HepG2 (cell line): Measurements from ENCODE around the gene SLC1A6. TPM values are rescaled to one million over a fixed set of nuclear protein-coding genes. Genes with fewer than 3 reads are reported as not detected.
"Not testable (repeated sequence)": the region's sequence is repeated elsewhere in the genome, so short reads cannot be mapped to it uniquely, and the experiment has no call there.

ENCODE experiments used
- ATAC-seq: fragments of 200-7000 bp; cut with Tn5 transposase; 3 replicates; pipeline ENCODE4 v1.9.1; 2020; ENCODE audit warnings: mild to moderate bottlenecking, moderate library complexity
- BruUV-seq: library from RNA; stranded (reverse); fragments of 400-500 nt; replicated peaks from 2 replicates; lab custom pipeline; 2021; lab: Mats Ljungman, UMichigan
- CTCF ChIA-PET: fragments of 300-600 bp; formaldehyde crosslinking; extraction: SDS; loops from one replicate; lab custom pipeline; 2021; ENCODE audit warnings: low total read pairs, inconsistent platforms, low intra/inter-chr PET ratio; lab: Yijun Ruan, JAX
- POLR2A ChIA-PET: fragments of 350-600 bp; sonication (Branson Sonifier 250); formaldehyde crosslinking; loops from one replicate; lab custom pipeline; 2020; ENCODE audit warnings: antibody characterized with exemption, inconsistent platforms; lab: Yijun Ruan, JAX
- DNase-seq: peaks from one replicate; pipeline ENCODE4 v3.0.0-alpha.2; 2015; ENCODE audit warnings: low spot score
- FAIRE-seq: peaks from 3 replicates; lab custom pipeline; 2011; peaks lifted over from hg19 to GRCh38; lab: Jason Lieb, UNC
- H2AFZ ChIP-seq: one replicate; pipeline ENCODE4 v1.6.1; 2011; ENCODE audit warnings: low read length, inconsistent platforms
- H3K27ac ChIP-seq: fragments of 300-600 bp; 3 replicates; pipeline ENCODE4 v1.8.0; 2011; ENCODE audit warnings: mixed run types, mild to moderate bottlenecking, mixed read lengths, low read length, inconsistent platforms; ENCODE audit not compliant: insufficient read depth; ENCODE audit errors: extremely low read length
- H3K27me3 ChIP-seq, 2 experiments: fragments of 200-600 bp in 1 of 2; 2 replicates in 1 of 2; 3 replicates in 1 of 2; pipeline versions ENCODE4 v1.6.0 to v1.8.0; 2011; ENCODE audit warnings: low read length in 2 of 2, mild to moderate bottlenecking in 2 of 2, moderate library complexity in 2 of 2, inconsistent platforms in 1 of 2; ENCODE audit not compliant: insufficient read depth in 2 of 2, control insufficient read depth in 1 of 2
- H3K36me3 ChIP-seq, 2 experiments: fragments of 200-600 bp in 1 of 2; replicated peaks in 1 of 2; 2 replicates in 1 of 2; 3 replicates in 1 of 2; pipeline versions ENCODE4 v1.5.1 to v1.8.0; 2011; ENCODE audit warnings: low read length in 2 of 2, inconsistent platforms in 1 of 2; ENCODE audit not compliant: insufficient read depth in 2 of 2, control insufficient read depth in 1 of 2
- H3K4me1 ChIP-seq: 2 replicates; pipeline ENCODE4 v1.5.1; 2012; ENCODE audit warnings: low read length, inconsistent platforms; ENCODE audit not compliant: insufficient read depth
- H3K4me2 ChIP-seq: 2 replicates; pipeline ENCODE4 v1.6.0; 2011; ENCODE audit warnings: low read depth, low read length, inconsistent platforms
- H3K4me3 ChIP-seq, 3 experiments: fragments of 200-600 bp in 1 of 3; sonication (generic), shearing (Covaris generic) in 1 of 3; replicated peaks in 1 of 3; 2 replicates each; pipeline ENCODE4 v1.5.1; 2011 to 2016; ENCODE audit warnings: low read length in 3 of 3, inconsistent platforms in 2 of 3, low read depth in 2 of 3, mild to moderate bottlenecking in 2 of 3, control low read depth in 1 of 3, mixed read lengths in 1 of 3; ENCODE audit not compliant: insufficient read depth in 1 of 3
- H3K79me2 ChIP-seq: one replicate; pipeline ENCODE4 v1.6.1; 2011; ENCODE audit warnings: low read length, inconsistent platforms; ENCODE audit not compliant: insufficient read depth
- H3K9ac ChIP-seq: 2 replicates; pipeline ENCODE4 v1.6.0; 2011; ENCODE audit warnings: mild to moderate bottlenecking, low read depth, low read length, inconsistent platforms; ENCODE audit not compliant: insufficient read depth
- H3K9me3 ChIP-seq: 2 replicates; pipeline ENCODE4 v1.5.1; 2012; ENCODE audit warnings: mild to moderate bottlenecking, low read length
- H4K20me1 ChIP-seq: 2 replicates; pipeline ENCODE4 v1.6.0; 2011; ENCODE audit warnings: inconsistent platforms, mild to moderate bottlenecking, low read length, moderate library complexity; ENCODE audit not compliant: insufficient read depth
- REST ChIP-seq, 2 experiments: IDR thresholded peaks; 2 replicates each; pipeline ENCODE4 v1.6.1; 2011 to 2012; ENCODE audit warnings: low read length in 2 of 2, borderline replicate concordance in 1 of 2, low read depth in 1 of 2, mild to moderate bottlenecking in 1 of 2, moderate library complexity in 1 of 2
- WGBS: methylation state at CpG from one replicate; pipeline ENCODE4 v1.1.6; 2017; ENCODE audit warnings: low lambda C conversion rate; 5-methylcytosine and 5-hydroxymethylcytosine counted together
- in situ Hi-C: cut with HindIII; loops from 2 replicates; pipeline ENCODE4 v1.10.0; 2017; ENCODE audit warnings: low pct_unique_long_range_greater_than_20kb; ENCODE audit not compliant: extremely low pct_ligation_motif_present
- intact Hi-C: fragments of 100-400 bp; cut with micrococcal nuclease; formaldehyde crosslinking; loops from one replicate; pipeline ENCODE4 v1.10.0; 2022; ENCODE audit not compliant: unreplicated experiment
- polyA plus RNA-seq, 8 experiments: library from polyadenylated mRNA; depleted of rRNA in 3 of 8; stranded (reverse) in 7 of 8; unstranded in 1 of 8; fragments of >200 nt; fragmentation: Illumina TruSeq in 4 of 8; extraction: Trizol in 4 of 8; gene quantifications; 2 replicates each; pipeline versions ENCODE4 v1.2.1 to v1.2.3, GENCODE V29; 2011 to 2016; ENCODE audit warnings: low read depth in 4 of 8, missing spikeins in 1 of 8, mixed read lengths in 1 of 8; ENCODE audit not compliant: insufficient read depth in 1 of 8
- total RNA-seq, 5 experiments: library from RNA; depleted of rRNA; stranded (reverse); fragments of >200 nt; fragmentation: Illumina TruSeq; extraction: Trizol; gene quantifications; 2 replicates each; pipeline ENCODE4 v1.2.3, GENCODE V29; 2016; ENCODE audit warnings: low read depth in 1 of 5

The SLC1A6 gene
- total and polyA plus RNA-seq, 2 of the 13 experiments (the other 11 are each of a cell fraction or from before 2014, with no cell fraction given), result not detected

- no peak for TF ChIP-seq REST (IDR thresholded peaks at IDR 0.05; ENCODE audit: borderline replicate concordance in 1 of 2, low read depth in 1 of 2, low read length in 2 of 2)
- TF ChIP-seq, all 625 proteins: peak for 0
These were observed 41.8 kb upstream of the SLC1A6 start (continued) for GRCh38 chr19:15021286-15022007.

GRCh38 chr19:15018836-15019235 is 39.2 kb upstream of the SLC1A6 start:
- 0% methylated on average over 3 of the region's 3 CpGs for WGBS

More at GRCh38 chr19:15018836-15019235, 39.2 kb upstream of the SLC1A6 start:
- H3K9ac ChIP-seq, H3K9me3 ChIP-seq, H2AFZ ChIP-seq, H3K27me3 ChIP-seq, H3K4me3 ChIP-seq, CTCF ChIA-PET, H3K36me3 ChIP-seq, intact Hi-C loops, H3K27ac ChIP-seq, H3K4me1 ChIP-seq, POLR2A ChIA-PET, DNase-seq, BruUV-seq, in situ Hi-C loops, ATAC-seq, H3K4me2 ChIP-seq, H4K20me1 ChIP-seq, FAIRE-seq, H3K79me2 ChIP-seq: not testable (repeated sequence)
